KOPT-K1 (cell line): ENCODE data around the gene SLC25A21.
"Not testable (repeated sequence)": the region's sequence is repeated elsewhere in the genome, so short reads cannot be mapped to it uniquely, and the experiment has no call there.

ENCODE experiments used
- H3K27ac ChIP-seq: fragments of 200-600 bp; sonication (generic); 2 replicates; pipeline ENCODE4 v1.5.1; 2016; ENCODE audit warnings: antibody characterized with exemption, mild to moderate bottlenecking, low read depth, low read length; ENCODE audit not compliant: poor library complexity, severe bottlenecking
- H3K36me3 ChIP-seq: fragments of 200-600 bp; sonication (generic); 2 replicates; pipeline ENCODE4 v1.5.1; 2017; ENCODE audit warnings: antibody characterized with exemption, mild to moderate bottlenecking, low read length, moderate library complexity; ENCODE audit not compliant: insufficient read depth
- H3K9me3 ChIP-seq: fragments of 200-600 bp; sonication (generic); 2 replicates; pipeline ENCODE4 v1.5.1; 2017; ENCODE audit warnings: antibody characterized with exemption, low read length, mild to moderate bottlenecking; ENCODE audit not compliant: insufficient read depth, poor library complexity, severe bottlenecking

The SLC25A21 gene

GRCh38 chr14:36814783-36815182, 357.6 kb downstream of the SLC25A21 start:
- H3K36me3 ChIP-seq, H3K27ac ChIP-seq, H3K9me3 ChIP-seq: not testable (repeated sequence)

- no peaks in the 10 kb centered on the region for H3K9me3 ChIP-seq
- H3K36me3 ChIP-seq, result no peaks in the 10 kb centered on the region
- no peak overlapping the region for H3K27ac ChIP-seq
Measured at GRCh38 chr14:36810209-36810608, 362.2 kb downstream of the SLC25A21 start.

- Histone ChIP-seq H3K9me3 (no peaks in the 10 kb centered on the region), H3K27ac (no peak overlapping the region), H3K36me3 (no peaks in the 10 kb centered on the region)
Measured at GRCh38 chr14:36807727-36808126, 364.7 kb downstream of the SLC25A21 start.

GRCh38 chr14:36805131-36805559, 367.3 kb downstream of the SLC25A21 start:
- Histone ChIP-seq H3K9me3 (no peaks in the 10 kb centered on the region), H3K27ac (no peak overlapping the region), H3K36me3 (no peaks in the 10 kb centered on the region)

- Histone ChIP-seq H3K36me3 (no peaks in the 10 kb centered on the region), H3K27ac (no peak overlapping the region), H3K9me3 (no peaks in the 10 kb centered on the region)
Measured at GRCh38 chr14:36797634-36798033, 374.8 kb downstream of the SLC25A21 start.

- no peaks in the 10 kb centered on the region for H3K36me3 ChIP-seq
- H3K9me3 ChIP-seq, result no peaks in the 10 kb centered on the region
- no peak overlapping the region for H3K27ac ChIP-seq
Measured at GRCh38 chr14:36791402-36791801, 381.0 kb downstream of the SLC25A21 start.

- Histone ChIP-seq H3K9me3 (peaks cover 7% of the 10 kb centered on the region), H3K27ac (no peak overlapping the region), H3K36me3 (no peaks in the 10 kb centered on the region)
Measured at GRCh38 chr14:36785511-36785910, 386.9 kb downstream of the SLC25A21 start.

GRCh38 chr14:36784541-36784940, 387.9 kb downstream of the SLC25A21 start:
- no peaks in the 10 kb centered on the region for H3K36me3 ChIP-seq
- H3K9me3 ChIP-seq, result peaks cover 7% of the 10 kb centered on the region
- no peak overlapping the region for H3K27ac ChIP-seq

- Histone ChIP-seq H3K27ac (no peak overlapping the region), H3K36me3 (no peaks in the 10 kb centered on the region), H3K9me3 (peaks cover 7% of the 10 kb centered on the region)
Measured at GRCh38 chr14:36781897-36782296, 390.5 kb downstream of the SLC25A21 start.

GRCh38 chr14:36773558-36773957, 398.8 kb downstream of the SLC25A21 start:
- H3K9me3 ChIP-seq, result no peaks in the 10 kb centered on the region
- H3K36me3 ChIP-seq, result no peaks in the 10 kb centered on the region
- H3K27ac ChIP-seq, result no peak overlapping the region

- no peaks in the 10 kb centered on the region for H3K9me3 ChIP-seq
- no peak overlapping the region for H3K27ac ChIP-seq
- no peaks in the 10 kb centered on the region for H3K36me3 ChIP-seq
Measured at GRCh38 chr14:36773136-36773540, 399.3 kb downstream of the SLC25A21 start.

GRCh38 chr14:36771028-36771640, 401.3 kb downstream of the SLC25A21 start:
- Histone ChIP-seq H3K9me3 (no peaks in the 10 kb centered on the region), H3K27ac (no peak overlapping the region), H3K36me3 (no peaks in the 10 kb centered on the region)

GRCh38 chr14:36768638-36769337, 403.6 kb downstream of the SLC25A21 start:
- H3K27ac ChIP-seq, result no peak overlapping the region
- no peaks in the 10 kb centered on the region for H3K36me3 ChIP-seq
- H3K9me3 ChIP-seq, result no peaks in the 10 kb centered on the region

- Histone ChIP-seq H3K36me3 (no peaks in the 10 kb centered on the region), H3K27ac (no peak overlapping the region), H3K9me3 (no peaks in the 10 kb centered on the region)
Measured at GRCh38 chr14:36767603-36768281, 404.7 kb downstream of the SLC25A21 start.

- H3K9me3 ChIP-seq, result no peaks in the 10 kb centered on the region
- no peaks in the 10 kb centered on the region for H3K36me3 ChIP-seq
- H3K27ac ChIP-seq, result no peak overlapping the region
Measured at GRCh38 chr14:36766974-36767373, 405.4 kb downstream of the SLC25A21 start.
